Right ventricle myocardium superior (tissue), 1 donor: ENCODE measurements around the gene MTERF4. TPM values are rescaled to one million over a fixed set of nuclear protein-coding genes. Genes with fewer than 3 reads are reported as not detected.

Source experiments
- ATAC-seq: fragments of 200-7000 bp; cut with Tn5 transposase; one replicate; pipeline ENCODE4 v1.9.1; 2020; ENCODE audit warnings: mild to moderate bottlenecking; ENCODE audit not compliant: poor library complexity
- DNase-seq: peaks from one replicate; pipeline ENCODE4 v3.0.0-alpha.2; 2020
- intact Hi-C: fragments of 100-400 bp; cut with DNase I; formaldehyde crosslinking; loops from one replicate; pipeline ENCODE4 v1.11.2; 2022
- total RNA-seq: library from RNA; stranded (reverse); fragmentation: NEBNext Ultra II Directional; extraction: Animal tissue kit (Norgen Biotek cat#: 25700); gene quantifications from one replicate; pipeline ENCODE4 v1.2.1, GENCODE V29; 2021
- donor health status: DM: no; HTN: yes; CAD: no; lungs with severe emphysema.

The MTERF4 gene
- total RNA-seq, 1 donor from 2014 or later = 23.8 TPM

- ATAC-seq (no peak), DNase-seq (no peak)
- intact Hi-C loops = no loop called here
These were observed 34.1 kb upstream of the MTERF4 start for GRCh38 chr2:241136191-241136590.

GRCh38 chr2:241135737-241136136 lies 33.6 kb upstream of the MTERF4 start:
- no peak for DNase-seq
- intact Hi-C loops = no loop called here
- no peak for ATAC-seq

GRCh38 chr2:241134711-241135110 lies 32.6 kb upstream of the MTERF4 start:
- intact Hi-C loops = no loop called here
- no peak for DNase-seq
- no peak for ATAC-seq

- intact Hi-C loops = no loop called here
- no peak for DNase-seq
- ATAC-seq = no peak
These were observed 31.3 kb upstream of the MTERF4 start for GRCh38 chr2:241133436-241133820.

GRCh38 chr2:241132538-241133435 lies 30.7 kb upstream of the MTERF4 start:
- ATAC-seq (no peak), DNase-seq (no peak)
- intact Hi-C loops = no loop called here

GRCh38 chr2:241131531-241131930 lies 29.4 kb upstream of the MTERF4 start:
- intact Hi-C loops = no loop called here

GRCh38 chr2:241130316-241130715 lies 28.2 kb upstream of the MTERF4 start:
- ATAC-seq (no peak), DNase-seq (no peak)
- intact Hi-C loops = no loop called here

More at GRCh38 chr2:241131531-241131930, 29.4 kb upstream of the MTERF4 start:
- no peak for ATAC-seq
- DNase-seq = no peak

GRCh38 chr2:241129086-241129871 lies 27.2 kb upstream of the MTERF4 start:
- DNase-seq = no peak
- ATAC-seq = no peak
- intact Hi-C loops = no loop called here

- ATAC-seq (no peak), DNase-seq (no peak)
- intact Hi-C loops = no loop called here
These were observed 26.2 kb upstream of the MTERF4 start for GRCh38 chr2:241128266-241128665.

- ATAC-seq = no peak
- no peak for DNase-seq
- intact Hi-C loops = no loop called here
These were observed 24.7 kb upstream of the MTERF4 start for GRCh38 chr2:241126771-241127202.

GRCh38 chr2:241126201-241126611 lies 24.1 kb upstream of the MTERF4 start:
- no peak for ATAC-seq
- DNase-seq = no peak
- intact Hi-C loops = no loop called here

GRCh38 chr2:241125626-241126025 lies 23.5 kb upstream of the MTERF4 start:
- ATAC-seq (no peak), DNase-seq (no peak)
- intact Hi-C loops = no loop called here

GRCh38 chr2:241123816-241124536 lies 21.9 kb upstream of the MTERF4 start:
- intact Hi-C loops = no loop called here
- DNase-seq = no peak
- ATAC-seq = no peak

- DNase-seq = no peak
These were observed 20.4 kb upstream of the MTERF4 start for GRCh38 chr2:241122376-241123002.

GRCh38 chr2:241121008-241121407 lies 18.9 kb upstream of the MTERF4 start:
- DNase-seq = no peak
- intact Hi-C loops = no loop called here
- ATAC-seq = no peak

More at GRCh38 chr2:241122376-241123002, 20.4 kb upstream of the MTERF4 start:
- no peak for ATAC-seq
- intact Hi-C loops = no loop called here

- DNase-seq (no peak), ATAC-seq (no peak)
- intact Hi-C loops = no loop called here
These were observed 18.4 kb upstream of the MTERF4 start for GRCh38 chr2:241120440-241120839.

GRCh38 chr2:241118737-241119505 lies 16.8 kb upstream of the MTERF4 start:
- intact Hi-C loops = no loop called here
- ATAC-seq = no peak
- DNase-seq = no peak
